GM18505 (cell line): ENCODE results near the gene KCTD18.

ENCODE experiments used
- ATAC-seq: cut with Tn5 transposase; IDR thresholded peaks from one replicate; pipeline ENCODE4 v1.9.1; 2021; ENCODE audit not compliant: unreplicated experiment
- POLR2A ChIP-seq: IDR thresholded peaks from 4 replicates; pipeline ENCODE4 v1.6.1; 2011; ENCODE audit warnings: borderline replicate concordance; ENCODE audit not compliant: insufficient read depth, insufficient read length; ENCODE audit errors: extremely low read depth

Gene KCTD18

GRCh38 chr2:200443376-200443775 lies 66.5 kb downstream of the KCTD18 start:
- no peak for TF ChIP-seq POLR2A
- no peak for ATAC-seq

GRCh38 chr2:200442471-200442870 lies 67.4 kb downstream of the KCTD18 start:
- no peak for ATAC-seq
- no peak for TF ChIP-seq POLR2A

GRCh38 chr2:200439981-200440380 lies 69.9 kb downstream of the KCTD18 start:
- no peak for ATAC-seq
- no peak for TF ChIP-seq POLR2A
